ENCODE data around the gene TPSB2.
"Not testable (repeated sequence)": the region's sequence is repeated elsewhere in the genome, so short reads cannot be mapped to it uniquely, and the experiment has no call there.

Gene TPSB2

DNA sequence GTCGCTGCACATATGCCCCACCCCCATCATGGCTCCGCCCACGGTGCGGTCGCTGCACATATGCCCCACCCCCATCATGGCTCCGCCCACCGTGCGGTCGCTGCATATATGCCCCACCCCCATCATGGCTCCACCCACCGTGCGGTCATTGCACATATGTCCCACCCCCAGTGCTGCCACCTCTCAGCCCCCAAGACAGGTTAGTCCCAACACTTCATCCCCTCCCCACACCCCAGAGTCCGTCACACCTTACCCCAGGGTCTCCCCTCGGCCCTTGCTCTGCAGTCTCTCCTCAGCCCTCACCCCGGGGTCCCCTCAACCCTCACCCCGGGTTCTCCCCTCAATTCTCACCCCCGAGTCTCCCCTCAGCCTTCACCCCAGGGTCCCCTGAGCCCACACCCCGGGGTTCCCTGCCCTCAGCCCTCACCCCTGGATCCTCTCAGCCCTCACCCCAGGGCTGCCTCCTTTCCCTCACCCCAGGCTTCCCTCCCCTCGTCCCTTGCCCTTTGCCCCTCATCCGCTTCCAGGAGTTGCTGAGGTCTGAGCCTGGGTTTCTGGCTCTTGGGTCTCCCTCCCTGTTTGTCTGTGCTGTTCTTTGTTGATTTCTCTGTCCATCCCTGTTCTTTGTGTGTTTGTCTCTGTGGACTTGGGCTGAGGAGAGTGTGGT is 30.5 kb downstream of the TPSB2 start:
- DNase-seq (ENCODE audit: low spot score): no peak

DNA sequence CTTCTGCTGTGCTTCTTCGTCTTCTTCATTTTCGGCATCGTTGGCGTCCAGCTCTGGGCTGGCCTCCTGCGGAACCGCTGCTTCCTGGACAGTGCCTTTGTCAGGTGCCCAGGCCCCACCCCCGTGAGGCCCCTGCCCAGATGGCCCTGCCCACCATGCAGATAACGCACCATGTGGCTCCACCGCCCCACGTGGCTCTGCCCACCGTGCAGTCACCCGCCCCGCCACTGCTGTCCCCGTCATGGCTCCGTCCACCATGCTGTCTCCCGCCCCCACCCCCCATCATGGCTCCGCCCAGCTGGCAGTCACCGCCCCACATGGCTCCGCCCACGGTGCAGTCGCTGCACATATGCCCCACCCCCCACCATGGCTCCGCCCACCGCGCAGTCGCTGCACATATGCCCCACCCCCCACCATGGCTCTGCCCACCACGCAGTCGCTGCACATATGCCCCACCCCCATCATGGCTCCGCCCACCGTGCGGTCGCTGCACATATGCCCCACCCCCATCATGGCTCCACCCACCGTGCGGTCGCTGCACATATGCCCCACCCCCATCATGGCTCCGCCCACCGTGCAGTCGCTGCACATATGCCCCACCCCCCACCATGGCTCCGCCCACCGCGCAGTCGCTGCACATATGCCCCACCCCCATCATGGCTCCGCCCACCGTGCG is 31.2 kb downstream of the TPSB2 start:
- DNase-seq (ENCODE audit: low spot score): not testable (repeated sequence)

DNA sequence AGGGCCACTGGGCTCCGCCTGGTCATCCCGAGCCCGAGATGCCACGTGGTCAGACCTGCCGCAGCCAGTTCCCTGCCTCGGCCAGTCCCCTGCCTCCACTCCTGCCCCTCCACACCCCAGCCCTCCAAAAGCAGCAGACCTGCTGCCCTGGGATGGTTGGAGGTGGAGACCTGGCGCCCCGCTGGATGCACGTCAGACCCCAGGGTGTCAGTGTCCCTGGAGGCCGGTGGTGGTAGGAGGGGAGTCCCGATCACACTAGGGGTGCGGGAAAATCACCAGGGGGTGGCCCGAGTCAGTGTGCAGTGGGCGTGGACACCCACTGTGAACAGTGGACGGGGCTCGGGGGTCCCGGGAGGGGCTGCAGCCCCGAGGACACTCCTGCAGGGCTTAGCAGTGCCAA is 31.8 kb downstream of the TPSB2 start:
- DNase-seq (ENCODE audit: low spot score): no peak

DNA sequence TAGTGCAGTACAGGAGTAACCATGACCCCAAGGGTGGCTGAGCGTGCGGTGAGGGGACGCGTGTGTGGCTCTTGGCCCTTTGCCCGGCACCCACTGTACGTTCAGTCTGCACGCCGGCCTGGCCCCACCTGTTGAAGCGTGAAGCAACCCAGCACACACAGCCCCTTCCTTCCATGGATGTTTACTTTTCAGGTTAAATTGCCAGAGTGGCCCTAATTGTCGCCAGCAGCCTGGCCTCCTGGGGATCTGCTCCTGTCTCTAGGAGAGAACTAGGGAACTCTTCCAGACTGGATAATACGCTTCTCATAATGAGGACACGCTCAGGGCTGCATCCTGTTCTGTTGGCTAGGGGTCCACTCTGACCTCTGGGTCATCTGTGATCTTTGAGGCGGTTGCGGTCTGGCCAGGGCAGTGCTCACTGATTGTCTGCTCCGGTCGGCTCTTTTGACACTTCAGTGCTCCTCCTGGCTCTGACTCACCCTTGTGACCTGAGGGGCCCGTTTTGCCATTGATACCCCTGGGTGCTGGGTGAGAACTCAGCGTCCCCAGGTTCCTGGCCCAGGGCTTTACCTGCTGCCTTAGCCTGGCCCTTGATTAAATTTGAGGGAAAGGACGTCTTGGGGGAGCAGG is 32.6 kb downstream of the TPSB2 start:
- no peak for DNase-seq (ENCODE audit: low spot score)

DNA sequence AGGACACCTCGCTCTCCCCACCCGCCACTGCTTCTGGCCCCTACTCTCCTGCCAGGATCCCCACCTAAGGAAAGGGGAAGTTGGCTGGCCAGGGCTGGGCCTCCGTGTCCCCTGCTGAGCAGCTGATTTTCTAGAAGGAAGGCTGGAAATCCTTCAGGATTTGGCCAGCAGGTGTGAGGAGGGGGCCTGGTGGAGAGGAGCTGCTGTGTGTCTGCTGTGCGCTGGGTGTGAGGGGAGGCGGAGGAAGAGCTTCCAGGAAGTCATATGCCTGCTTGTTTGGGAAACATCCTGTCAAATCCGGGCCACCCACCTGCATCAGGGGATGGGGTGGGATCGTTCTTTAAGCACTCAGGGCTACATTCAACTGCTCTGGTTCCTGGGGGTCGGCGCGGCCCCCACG is 33.5 kb downstream of the TPSB2 start:
- no peak for DNase-seq (ENCODE audit: low spot score)

DNA sequence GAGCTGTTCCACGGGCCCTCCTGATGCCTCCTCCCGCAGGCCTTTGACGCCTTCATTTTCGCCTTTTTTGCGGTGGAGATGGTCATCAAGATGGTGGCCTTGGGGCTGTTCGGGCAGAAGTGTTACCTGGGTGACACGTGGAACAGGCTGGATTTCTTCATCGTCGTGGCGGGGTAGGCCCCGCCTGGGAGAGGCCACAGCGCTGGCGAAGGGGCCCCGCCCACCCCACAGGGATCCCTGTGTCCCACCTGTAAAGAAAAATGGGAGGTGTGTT is 34.7 kb downstream of the TPSB2 start:
- no peak for DNase-seq (ENCODE audit: low spot score)

DNA sequence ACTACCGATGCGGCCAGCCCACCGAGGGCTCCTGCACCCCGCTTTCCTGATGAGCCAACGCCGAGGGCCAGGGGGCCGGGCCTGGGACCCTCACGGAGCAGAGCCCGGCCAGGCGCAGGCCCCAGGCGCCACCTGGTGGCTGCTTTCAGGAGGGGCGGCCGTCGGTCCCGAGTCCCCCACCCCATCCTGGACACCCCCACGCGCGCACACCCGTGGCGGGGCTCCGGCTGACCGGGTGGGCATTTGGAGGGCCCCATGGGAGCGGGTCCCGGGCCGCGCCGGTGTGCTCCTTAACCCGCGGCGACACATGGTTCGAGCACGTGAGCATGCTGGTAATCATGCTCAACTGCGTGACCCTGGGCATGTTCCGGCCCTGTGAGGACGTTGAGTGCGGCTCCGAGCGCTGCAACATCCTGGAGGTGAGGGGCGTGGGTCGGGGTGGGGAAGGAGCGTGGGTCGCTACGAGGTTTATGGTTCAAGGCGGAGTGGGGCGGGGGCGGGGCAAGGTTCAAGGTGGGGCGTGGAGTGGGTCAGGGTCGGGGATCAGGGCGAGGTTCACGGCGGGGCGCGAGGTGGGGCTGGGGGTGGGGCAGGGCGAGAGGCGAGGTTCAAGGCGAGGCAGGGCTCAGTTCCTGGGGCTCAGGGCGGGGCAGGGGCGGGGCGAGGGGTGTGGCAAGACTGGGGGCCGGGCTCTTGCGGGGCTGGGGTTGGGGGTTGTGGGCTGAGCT is 35.2 kb downstream of the TPSB2 start:
- peak; percentile 74 for DNase-seq (ENCODE audit: low spot score)

DNA sequence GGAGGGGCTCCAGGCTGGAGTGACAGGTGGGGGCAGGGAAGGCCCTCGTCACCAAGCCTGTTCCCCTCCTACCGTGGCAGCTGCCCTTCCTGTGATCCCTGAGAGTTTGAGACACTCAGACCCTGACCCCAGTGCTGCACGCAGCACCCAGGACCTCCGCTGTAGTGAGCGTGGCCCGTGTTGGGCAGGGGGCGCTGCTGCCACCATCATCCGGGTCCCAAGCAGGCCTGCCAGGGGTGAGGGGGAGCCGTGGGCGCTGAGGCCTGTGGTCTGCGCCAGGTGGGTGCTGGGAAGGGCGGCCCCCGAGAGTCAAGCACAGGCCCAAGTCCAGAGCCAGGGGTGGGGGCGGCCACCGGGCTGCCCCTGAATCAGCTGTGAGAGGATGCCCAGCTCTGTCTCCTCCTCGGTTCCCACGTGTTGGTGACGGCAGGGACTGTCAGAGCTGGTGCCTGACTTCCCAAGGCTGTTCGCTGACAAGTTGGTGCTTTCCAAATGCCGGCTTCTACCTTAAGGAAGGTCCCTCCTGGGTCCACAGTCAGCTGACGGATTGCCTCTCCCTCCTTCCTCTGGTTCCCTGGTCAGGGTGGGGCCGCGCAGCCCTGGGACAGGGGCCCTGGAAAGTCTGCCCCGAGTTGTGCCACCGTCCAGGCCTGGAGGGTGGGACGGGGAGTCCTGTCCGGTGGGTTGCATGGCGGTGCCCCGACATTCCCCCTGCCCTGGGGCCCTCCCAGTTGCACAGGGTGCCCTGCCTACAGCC is 36.0 kb downstream of the TPSB2 start:
- DNase-seq (ENCODE audit: low spot score): no peak

DNA sequence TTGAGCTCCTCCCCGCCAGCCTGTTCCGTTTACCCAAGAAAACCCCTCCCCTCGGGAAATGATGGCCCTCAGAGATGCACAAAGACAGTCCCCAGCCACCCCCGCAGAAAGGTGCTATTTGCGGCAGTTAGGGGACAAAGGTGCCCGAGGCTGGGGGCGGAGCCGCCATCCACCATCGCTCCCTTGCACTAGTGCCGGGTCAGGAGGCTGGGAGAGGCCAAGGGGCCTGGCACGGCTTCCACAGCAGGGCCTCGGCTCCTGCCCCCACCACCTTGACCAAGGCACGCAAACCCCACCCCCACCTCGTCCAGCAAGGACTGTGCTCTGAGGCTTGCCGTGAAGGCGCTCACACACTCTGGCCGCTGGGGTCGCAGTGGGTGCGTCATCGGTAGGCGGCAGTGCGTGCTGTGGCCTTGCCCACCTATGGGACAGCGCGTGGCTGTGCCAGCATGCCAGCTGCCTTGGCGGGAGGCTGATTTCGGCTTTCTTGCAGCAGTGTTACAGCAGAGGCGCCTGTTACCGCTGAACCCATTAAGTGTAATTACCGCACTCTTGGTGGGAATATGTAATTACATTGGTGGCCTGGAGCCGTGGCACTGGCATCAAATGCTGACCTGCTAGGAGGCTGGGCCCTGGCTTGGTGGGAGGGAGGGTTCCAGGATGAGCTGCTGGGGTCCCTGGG is 36.7 kb downstream of the TPSB2 start:
- DNase-seq (ENCODE audit: low spot score): no peak

DNA sequence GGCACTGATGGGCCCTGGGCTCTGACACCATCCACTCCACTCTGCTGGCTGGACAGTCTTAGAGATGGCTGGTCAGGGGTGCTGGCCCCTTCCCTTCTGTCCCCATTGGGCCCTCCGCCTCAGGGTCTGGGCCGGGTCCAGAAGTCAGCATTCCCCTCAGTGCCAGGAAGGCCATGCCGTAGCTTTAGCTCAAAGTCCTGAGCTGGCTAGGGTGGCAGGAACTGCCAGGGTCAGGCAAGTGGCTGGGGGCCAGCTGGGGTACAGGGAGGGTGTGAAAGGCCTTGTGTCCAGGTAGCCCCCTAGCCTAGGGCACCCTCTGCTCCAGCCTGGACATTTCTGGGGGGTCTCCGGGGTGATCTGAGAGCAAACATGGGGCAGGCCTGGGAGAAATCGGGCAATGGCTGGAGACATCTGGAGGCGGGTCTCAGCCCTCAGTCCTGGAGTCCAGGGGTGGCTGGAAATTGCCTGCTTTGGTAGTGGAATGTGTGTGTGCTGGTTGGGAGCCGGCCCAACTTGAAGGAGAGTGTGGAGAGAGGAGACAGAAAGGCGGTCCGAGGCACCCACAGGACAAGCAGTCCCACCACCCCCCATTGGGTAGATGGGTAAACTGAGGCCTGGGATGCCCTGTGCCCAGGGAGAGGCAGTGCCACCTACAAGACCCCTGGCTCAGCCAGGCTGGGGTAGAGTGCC is 37.5 kb downstream of the TPSB2 start:
- DNase-seq (ENCODE audit: low spot score): no peak

DNA sequence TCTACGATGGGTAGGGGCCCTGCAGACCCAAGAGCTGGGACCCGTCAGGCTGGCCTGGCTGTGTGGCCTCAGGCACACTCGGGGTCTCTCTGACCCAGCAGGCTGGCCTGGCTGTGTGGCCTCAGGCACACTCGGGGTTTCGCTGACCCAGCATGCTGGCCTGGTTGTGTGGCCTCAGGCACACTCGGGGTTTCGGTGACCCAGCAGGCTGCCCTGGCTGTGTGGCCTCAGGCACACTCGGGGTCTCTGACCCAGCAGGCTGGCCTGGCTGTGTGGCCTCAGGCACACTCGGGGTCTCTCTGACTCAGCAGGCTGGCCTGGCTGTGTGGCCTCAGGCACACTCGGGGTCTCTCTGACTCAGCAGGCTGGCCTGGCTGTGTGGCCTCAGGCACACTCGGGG is 39.2 kb downstream of the TPSB2 start:
- DNase-seq (ENCODE audit: low spot score): not testable (repeated sequence)

DNA sequence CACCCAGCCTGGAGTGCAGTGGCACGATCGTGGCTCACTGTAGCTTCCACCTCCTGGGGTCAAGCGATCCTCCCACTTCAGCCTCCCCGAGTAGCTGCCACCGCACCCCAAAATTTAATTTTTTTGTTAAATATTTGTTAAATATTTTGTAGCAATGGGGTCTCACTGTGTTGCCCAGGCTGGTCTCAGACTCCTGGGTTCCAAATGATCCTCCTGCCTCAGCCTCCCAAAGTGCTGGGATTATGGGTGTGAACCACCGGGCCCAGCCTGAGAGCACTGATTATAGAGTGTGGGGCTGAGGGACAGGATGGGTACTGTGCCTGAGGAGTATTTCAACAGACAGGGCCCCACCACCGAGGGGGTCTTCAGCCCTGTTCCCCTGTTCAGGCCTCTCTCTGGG is 40.5 kb downstream of the TPSB2 start:
- DNase-seq (ENCODE audit: low spot score): no peak

DNA sequence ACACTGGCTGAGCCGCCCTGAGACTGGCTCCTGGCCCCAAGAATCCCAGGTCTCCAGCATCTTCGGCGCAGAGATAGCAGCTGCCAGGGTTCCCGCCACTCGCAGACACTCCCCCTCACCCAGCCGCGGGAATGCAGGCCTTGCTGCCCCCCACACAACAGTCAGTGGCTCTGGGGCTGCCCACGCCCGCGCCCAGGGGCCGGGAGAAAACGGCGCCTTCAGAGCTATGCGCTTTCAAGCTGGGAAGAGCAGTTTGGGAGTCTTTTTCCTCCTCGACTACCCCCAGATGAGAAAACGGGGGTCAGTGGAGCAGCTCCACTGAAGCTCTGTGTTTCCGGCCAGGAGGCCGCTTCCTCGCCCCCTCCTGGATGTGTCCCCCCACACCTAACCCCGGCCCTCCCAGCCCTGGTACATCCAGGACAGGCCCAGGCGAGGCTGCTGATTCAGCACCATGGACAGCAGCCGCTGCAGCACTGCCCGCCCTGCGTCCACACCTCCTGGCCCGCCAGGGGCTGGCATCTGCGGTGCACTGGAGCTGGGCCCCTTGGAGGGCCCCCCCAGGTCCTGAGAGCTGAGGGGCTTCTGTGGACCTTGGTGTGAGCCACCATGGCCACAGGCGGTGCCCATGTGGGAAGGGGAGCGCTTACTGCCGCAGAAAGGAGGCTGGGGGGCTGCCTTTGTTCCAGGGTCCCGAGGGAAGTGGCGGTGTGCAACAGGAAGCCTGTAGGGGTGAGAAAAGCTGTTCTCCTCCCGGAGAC is 41.4 kb downstream of the TPSB2 start:
- peak; percentile 88 for DNase-seq (ENCODE audit: low spot score)

DNA sequence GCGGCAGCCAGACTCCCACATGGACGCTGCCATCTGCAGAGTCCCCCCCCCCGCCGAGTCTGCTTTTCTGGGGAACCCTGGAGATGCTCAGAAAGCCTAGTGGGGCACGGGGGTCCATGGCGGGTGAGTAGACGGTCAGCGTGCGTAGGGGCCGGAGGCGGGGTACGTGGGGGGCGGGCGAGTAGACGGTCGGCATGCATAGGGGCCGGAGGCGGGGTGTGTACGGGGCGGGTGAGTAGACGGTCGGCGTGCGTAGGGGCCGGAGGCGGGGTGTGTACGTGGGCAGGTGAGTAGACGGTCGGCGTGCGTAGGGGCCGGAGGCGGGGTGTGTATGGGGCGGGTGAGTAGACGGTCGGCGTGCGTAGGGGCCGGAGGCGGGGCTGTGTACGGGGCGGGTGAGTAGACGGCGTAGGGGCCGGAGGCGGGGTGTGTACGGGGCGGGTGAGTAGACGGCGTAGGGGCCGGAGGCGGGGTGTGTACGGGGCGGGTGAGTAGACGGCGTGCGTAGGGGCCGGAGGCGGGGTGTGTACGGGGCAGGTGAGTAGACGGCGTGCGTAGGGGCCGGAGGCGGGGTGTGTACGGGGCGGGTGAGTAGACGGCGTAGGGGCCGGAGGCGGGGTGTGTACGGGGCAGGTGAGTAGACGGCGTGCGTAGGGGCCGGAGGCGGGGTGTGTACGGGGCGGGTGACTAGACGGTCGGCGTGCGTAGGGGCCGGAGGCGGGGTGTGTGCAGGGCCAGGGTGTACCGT is 44.4 kb downstream of the TPSB2 start:
- not testable (repeated sequence) for DNase-seq (ENCODE audit: low spot score)

DNA sequence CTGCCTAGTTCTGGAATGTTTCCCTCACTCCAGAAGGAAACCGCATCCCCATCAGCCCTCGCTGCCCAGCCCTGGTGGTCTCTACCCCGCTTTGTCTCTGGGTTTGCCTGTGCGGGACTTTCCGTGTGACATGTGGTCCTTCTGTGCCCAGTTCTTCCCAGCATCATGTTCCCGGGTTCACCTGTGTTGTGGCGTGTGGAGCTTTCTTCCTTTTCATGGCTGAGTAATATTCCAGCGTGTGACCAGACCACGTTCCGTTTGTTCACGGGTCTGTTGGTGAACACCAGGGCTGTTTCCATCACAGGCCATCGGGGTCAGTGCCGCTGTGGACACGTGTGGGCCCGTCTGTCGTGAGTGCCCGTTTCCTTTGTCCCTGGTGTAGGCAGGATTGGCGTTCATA is 45.0 kb downstream of the TPSB2 start:
- DNase-seq (ENCODE audit: low spot score): no peak

DNA sequence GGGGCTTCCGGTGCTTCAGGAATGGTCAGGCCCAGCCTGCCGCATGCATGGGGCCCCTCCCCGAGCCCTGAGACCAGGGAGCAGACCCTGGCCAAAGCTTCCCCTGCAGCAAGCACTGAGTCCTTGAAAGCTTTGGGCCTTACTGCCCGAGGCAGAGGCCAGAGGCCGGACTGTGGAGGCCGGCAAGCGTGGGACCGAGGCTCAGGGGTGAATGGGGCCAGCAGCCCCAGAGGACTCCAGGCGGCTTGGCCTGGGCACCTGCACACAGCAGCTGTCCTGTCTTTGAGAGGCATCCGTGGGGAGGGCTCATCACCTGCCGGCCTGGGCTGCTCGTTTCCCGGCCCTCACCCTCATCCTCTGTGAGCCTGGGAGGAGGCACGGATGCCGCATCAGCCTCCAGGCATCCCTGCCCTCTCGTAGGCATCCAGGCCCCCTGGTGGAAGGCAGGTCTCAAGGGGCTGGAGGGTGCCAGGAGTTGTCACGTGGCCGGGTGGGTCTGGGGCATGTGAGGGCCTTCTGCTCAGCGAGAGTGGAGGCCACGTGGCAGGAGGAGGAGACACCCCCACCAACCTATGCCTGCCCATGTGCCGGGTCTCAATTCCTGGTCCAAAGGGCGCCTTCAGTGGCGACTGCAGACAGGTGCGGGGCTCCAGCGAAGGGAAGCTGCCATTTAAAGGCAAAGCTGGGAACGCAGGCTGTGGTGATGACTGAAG is 45.7 kb downstream of the TPSB2 start:
- no peak for DNase-seq (ENCODE audit: low spot score)

DNA sequence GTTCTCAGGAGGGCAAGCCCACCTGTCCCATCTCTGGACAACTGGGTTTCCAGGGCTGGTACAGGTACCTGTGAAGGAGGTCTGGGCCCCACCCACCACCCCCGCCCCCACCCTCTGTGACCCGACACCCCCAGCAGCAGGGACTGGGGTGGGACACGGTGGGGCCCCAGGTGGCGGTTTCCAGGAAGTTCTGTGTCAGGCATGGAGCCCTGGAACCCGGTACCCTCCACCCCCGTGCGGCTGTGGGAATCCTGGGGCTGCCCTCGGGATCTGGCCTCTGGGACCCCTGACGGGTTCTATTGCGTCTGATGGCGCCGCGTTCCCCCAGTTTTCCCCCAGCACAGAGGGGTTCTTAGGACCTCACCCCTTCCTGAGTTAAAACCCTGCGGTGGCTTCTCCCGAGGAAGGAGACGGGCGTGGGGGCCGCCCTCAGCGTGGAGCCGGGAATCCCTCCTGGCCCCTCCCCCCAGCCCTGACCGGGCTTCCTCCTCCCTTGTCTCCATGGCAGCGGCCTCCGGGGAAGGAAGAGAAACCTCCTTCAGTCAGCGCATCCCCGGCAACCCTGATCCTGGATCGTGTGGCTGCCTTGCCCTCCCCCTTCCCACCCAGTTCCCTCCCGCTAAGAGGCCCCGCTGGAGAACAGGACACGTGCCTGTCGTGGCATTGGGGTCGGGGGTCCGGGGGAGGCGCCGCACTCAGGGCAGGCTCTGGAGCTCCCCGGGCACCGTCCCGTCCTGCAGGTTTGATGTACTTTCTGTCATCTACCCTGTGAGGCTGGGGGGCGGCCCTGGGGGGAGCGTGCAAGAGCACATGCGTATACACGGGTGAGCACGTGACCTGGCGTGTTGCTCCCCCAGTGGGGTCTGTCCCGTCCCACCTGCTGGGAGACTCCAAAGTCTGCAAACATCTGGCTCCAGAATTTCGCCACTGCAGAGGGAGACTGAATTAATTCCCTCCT is 46.8 kb downstream of the TPSB2 start:
- DNase-seq (ENCODE audit: low spot score): peak; percentile 83

DNA sequence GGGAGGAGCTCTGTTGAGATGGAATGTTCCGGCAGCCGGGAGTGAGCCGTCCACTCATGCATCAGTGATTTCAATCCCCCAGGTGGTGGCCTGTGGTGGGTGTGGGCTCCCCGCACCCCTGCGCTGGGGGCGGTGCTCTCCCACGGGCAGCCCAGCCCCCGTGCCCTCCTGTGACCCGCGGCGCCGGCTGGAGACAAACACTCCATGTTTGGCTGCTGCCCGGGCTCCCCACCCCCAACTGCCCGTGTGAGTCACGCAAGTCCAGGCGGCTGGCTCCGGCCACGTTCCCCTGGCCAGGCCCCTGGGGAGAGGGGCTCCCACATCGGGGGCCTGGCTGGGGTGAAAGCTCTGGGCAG is 47.7 kb downstream of the TPSB2 start:
- DNase-seq (ENCODE audit: low spot score): peak; percentile 86
